Adrenal gland (tissue), 12 donors: ENCODE data around the gene PPP1R9B. TPM values are rescaled to one million over a fixed set of nuclear protein-coding genes. Genes with fewer than 3 reads are reported as not detected.

Experiments used
- DNase-seq, 7 donors: peaks; one replicate each; pipeline ENCODE4 v3.0.0-alpha.2; 2019 to 2020
- H3K27ac ChIP-seq, 5 donors: fragments of 200-600 bp; sonication (generic) in 4 of 5; 1 replicate in 3 of 5; 2 replicates in 2 of 5; pipeline versions ENCODE4 v1.5.1 to v1.8.0; 2016 to 2020; ENCODE audit warnings: mild to moderate bottlenecking in 1 of 5
- H3K27me3 ChIP-seq: fragments of 200-600 bp; 2 replicates; pipeline ENCODE4 v1.8.0; 2021
- H3K36me3 ChIP-seq, 2 donors: fragments of 200-600 bp; replicated peaks in 1 of 2; 1 replicate in 1 of 2; 2 replicates in 1 of 2; pipeline versions ENCODE4 v1.5.1 to v1.8.0; 2018 to 2022
- H3K4me1 ChIP-seq, 2 donors: fragments of 200-600 bp; replicated peaks in 1 of 2; 1 replicate in 1 of 2; 2 replicates in 1 of 2; pipeline versions ENCODE4 v1.5.1 to v1.8.0; 2018 to 2021
- H3K4me3 ChIP-seq, 4 donors: fragments of 200-600 bp; sonication (generic) in 3 of 4; one replicate each; pipeline ENCODE4 v1.5.1; 2016 to 2018
- H3K9me3 ChIP-seq, 3 donors: fragments of 200-600 bp; sonication (generic) in 1 of 3; replicated peaks in 1 of 3; 1 replicate in 2 of 3; 2 replicates in 1 of 3; pipeline versions ENCODE4 v1.5.1 to v1.8.0; 2016 to 2021
- POLR2A ChIP-seq, 2 donors: fragments of 450-650 bp; IDR thresholded peaks; one replicate each; pipeline ENCODE4 v1.6.1; 2017; ENCODE audit warnings: antibody characterized with exemption in 2 of 2, mild to moderate bottlenecking in 2 of 2, moderate library complexity in 1 of 2
- WGBS, 4 donors: extraction: QIAGEN DNeasy Blood & Tissue Kit in 2 of 4; methylation state at CpG; one replicate each; pipeline versions ENCODE4 v1.1.5 to v1.1.7; 2013 to 2017; 5-methylcytosine and 5-hydroxymethylcytosine counted together
- intact Hi-C, 2 donors: fragments of 100-400 bp; cut with DNase I; formaldehyde crosslinking; loops; one replicate each; pipeline versions ENCODE4 v1.14.1 to v1.15.0; 2022 to 2023
- polyA plus RNA-seq, 3 donors: library from polyadenylated mRNA; stranded (reverse); fragments of 200-250 nt in 2 of 3; fragments of 350-450 nt in 1 of 3; fragmentation: Illumina TruSeq in 1 of 3; extraction: RNeasy Lipid Tissue Mini Kit (QIAGEN cat#74804) in 1 of 3; gene quantifications; one replicate each; pipeline ENCODE4 v1.2.3, GENCODE V29; 2013 to 2014
- total RNA-seq, 9 donors: library from RNA; depleted of rRNA in 4 of 9; stranded (reverse); fragments of >200 nt in 4 of 9; fragments of 120-200 nt in 1 of 9; fragmentation: NEBNext Ultra II Directional in 1 of 9; extraction: Animal tissue kit (Norgen Biotek cat#: 25700) in 1 of 9; gene quantifications; one replicate each; pipeline versions ENCODE4 v1.1.0 to v1.2.4, GENCODE V29; 2013 to 2023
- TF ChIP-seq, protein P1 (sequence below), 6 experiments: fragments of 450-650 bp in 4 of 6; fragments of 200-600 bp in 2 of 6; sonication (generic) in 1 of 6; IDR thresholded peaks; 1 replicate in 5 of 6; 2 replicates in 1 of 6; pipeline versions ENCODE4 v1.5.1 to v1.8.0; 2016 to 2021; ENCODE audit warnings: antibody characterized with exemption in 6 of 6, mild to moderate bottlenecking in 2 of 6, moderate library complexity in 1 of 6
- donor health status: healthy with polysubstance abuse.
- donor health status: Bipolar disorder and iron deficiency.
- donor health status: DM: yes; HTN: yes; CAD: no.
- donor health status: DM: no; HTN: no; CAD: no.
- donor health status: DM: no; HTN: no; CAD: no.
- donor health status: DM: yes; HTN: yes; CAD: no.

The PPP1R9B gene
- total and polyA plus RNA-seq, 12 donors = 21.8 to 128 (median 52.1) TPM

GRCh38 chr17:50144355-50144754 is 6.1 kb downstream of the PPP1R9B start:
- Histone ChIP-seq H3K36me3 (peaks cover 0 to 60% of the 10 kb centered on the region in 2 donors), H3K27ac (peak overlapping the region in 3 of 5 donors; percentile 33 to 94 (median 35)), H3K4me3 (no peak overlapping the region), H3K4me1 (peaks cover 48% of the 10 kb centered on the region in 2 donors), H3K9me3 (no peaks in the 10 kb centered on the region), H3K27me3 (no peaks in the 10 kb centered on the region)
- 72 to 80% (median 77%) methylated on average over 6 of the region's 6 CpGs for WGBS, 4 donors
- intact Hi-C loops = no loop called here
- TF ChIP-seq POLR2A (IDR thresholded peaks at IDR 0.05) = no peak
- TF ChIP-seq, protein P1, sequence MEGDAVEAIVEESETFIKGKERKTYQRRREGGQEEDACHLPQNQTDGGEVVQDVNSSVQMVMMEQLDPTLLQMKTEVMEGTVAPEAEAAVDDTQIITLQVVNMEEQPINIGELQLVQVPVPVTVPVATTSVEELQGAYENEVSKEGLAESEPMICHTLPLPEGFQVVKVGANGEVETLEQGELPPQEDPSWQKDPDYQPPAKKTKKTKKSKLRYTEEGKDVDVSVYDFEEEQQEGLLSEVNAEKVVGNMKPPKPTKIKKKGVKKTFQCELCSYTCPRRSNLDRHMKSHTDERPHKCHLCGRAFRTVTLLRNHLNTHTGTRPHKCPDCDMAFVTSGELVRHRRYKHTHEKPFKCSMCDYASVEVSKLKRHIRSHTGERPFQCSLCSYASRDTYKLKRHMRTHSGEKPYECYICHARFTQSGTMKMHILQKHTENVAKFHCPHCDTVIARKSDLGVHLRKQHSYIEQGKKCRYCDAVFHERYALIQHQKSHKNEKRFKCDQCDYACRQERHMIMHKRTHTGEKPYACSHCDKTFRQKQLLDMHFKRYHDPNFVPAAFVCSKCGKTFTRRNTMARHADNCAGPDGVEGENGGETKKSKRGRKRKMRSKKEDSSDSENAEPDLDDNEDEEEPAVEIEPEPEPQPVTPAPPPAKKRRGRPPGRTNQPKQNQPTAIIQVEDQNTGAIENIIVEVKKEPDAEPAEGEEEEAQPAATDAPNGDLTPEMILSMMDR (IDR thresholded peaks at IDR 0.05) = no peak
- DNase-seq = no peak

GRCh38 chr17:50143461-50144176 is 6.9 kb downstream of the PPP1R9B start:
- intact Hi-C loops = no loop called here
- H3K4me3 ChIP-seq = no peak overlapping the region
- no peaks in the 10 kb centered on the region for H3K27me3 ChIP-seq
- no peaks in the 10 kb centered on the region for H3K9me3 ChIP-seq
- H3K36me3 ChIP-seq = peaks cover 0 to 67% of the 10 kb centered on the region in 2 donors
- H3K4me1 ChIP-seq = peaks cover 42 to 47% of the 10 kb centered on the region in 2 donors
- no peak for TF ChIP-seq POLR2A (IDR thresholded peaks at IDR 0.05)
- TF ChIP-seq, protein P1 (IDR thresholded peaks at IDR 0.05) = no peak
- 82 to 96% (median 93%) methylated on average over 4 to 20 of the region's 20 CpGs for WGBS, 4 donors
- H3K27ac ChIP-seq = no peak overlapping the region
- DNase-seq = no peak

DNA sequence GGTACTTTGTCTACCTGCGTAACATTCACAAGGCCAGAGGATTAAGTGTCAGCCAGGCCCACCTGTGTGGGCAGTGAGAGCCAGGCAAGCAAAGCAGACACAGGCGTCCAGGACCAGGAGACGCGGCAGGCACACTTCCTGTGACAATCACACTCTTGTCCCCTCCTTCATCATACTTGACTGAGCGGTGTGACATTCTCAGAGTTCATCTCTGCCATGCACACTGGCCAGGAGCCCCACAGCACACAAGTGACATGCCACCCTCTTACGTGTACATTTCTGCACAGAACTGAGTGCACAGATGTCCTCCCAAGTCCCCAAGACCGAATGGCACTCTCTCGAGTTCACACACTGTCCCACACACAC is 8.7 kb downstream of the PPP1R9B start:
- H3K27ac ChIP-seq = no peak overlapping the region
- DNase-seq = no peak
- no peaks in the 10 kb centered on the region for H3K9me3 ChIP-seq
- peaks cover 24 to 30% of the 10 kb centered on the region in 2 donors for H3K4me1 ChIP-seq
- WGBS, 4 donors = 71 to 78% (median 74%) methylated on average over 7 to 8 of the region's 8 CpGs
- intact Hi-C loops = no loop called here
- H3K36me3 ChIP-seq = peaks cover 0 to 86% of the 10 kb centered on the region in 2 donors
- H3K4me3 ChIP-seq = no peak overlapping the region
- no peak for TF ChIP-seq POLR2A (IDR thresholded peaks at IDR 0.05)
- TF ChIP-seq, protein P1 (IDR thresholded peaks at IDR 0.05) = no peak
- no peaks in the 10 kb centered on the region for H3K27me3 ChIP-seq

DNA sequence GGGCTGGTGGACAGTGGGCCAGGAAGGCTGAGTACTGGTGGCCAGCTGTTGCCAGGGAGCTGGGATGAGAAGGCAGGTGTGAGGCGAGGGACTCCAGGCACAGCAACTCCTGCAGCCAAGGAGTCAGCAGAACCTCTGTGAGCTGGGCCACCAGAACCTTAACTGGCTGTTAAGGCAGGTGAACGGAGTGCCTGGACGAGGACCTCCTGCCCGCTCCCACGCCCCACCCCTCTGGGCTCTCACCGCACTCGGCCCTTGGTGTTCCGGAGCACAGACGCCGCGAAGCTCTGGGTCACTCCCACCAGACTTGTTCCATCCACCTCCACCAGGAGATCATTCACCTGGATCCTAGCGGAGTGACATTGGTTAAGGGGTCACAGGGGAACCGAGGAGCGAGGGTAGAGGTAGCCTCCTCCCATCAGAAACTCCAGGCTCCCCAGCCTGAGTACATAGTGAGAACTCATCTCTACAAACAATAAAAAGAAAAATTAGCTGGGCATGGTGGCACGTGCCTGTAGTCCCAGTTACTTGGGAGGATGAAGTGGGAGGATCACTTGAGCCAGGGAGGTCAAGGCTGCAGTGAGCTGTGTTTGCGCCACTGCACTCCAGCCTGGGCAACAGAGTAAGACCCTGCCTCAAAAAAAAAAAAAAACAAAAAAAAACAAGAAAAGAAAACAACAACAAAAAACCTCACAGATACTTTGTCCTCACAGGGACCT is 9.3 kb downstream of the PPP1R9B start:
- Histone ChIP-seq H3K27ac (peak overlapping the region in 2 of 5 donors; percentile 21 to 52), H3K36me3 (peaks cover 0 to 91% of the 10 kb centered on the region in 2 donors), H3K9me3 (no peaks in the 10 kb centered on the region), H3K4me1 (peaks cover 18 to 24% of the 10 kb centered on the region in 2 donors), H3K4me3 (no peak overlapping the region), H3K27me3 (no peaks in the 10 kb centered on the region)
- 88 to 94% (median 93%) methylated on average over 5 to 16 of the region's 16 CpGs for WGBS, 4 donors
- TF ChIP-seq, protein P1 (IDR thresholded peaks at IDR 0.05) = no peak
- TF ChIP-seq POLR2A (IDR thresholded peaks at IDR 0.05) = no peak
- intact Hi-C loops = no loop called here
- DNase-seq = no peak
